ENCODE results near the gene CTNNA2.

DNA sequence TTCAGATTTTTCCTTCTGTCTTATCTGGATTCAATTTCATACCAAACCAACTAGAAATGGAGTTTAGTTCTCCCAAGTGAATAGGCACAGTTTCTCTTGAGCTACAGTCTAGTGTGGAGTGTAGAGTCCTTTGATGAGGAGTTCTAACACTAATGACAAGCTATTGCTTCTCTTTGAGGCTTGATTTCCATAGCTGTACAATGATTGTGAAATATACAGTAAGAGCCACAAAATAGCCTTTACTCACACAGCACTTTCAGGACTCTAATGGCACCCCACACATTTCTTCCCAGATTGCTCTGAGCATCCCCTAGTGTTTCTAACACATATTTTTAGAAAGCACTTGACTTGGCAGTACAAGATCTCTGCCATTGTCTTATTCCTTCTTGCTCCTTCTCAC is 638.4 kb downstream of the CTNNA2 start:
- no peak for TF ChIP-seq EGR1 (IDR thresholded peaks at IDR 0.05)
- TF ChIP-seq, protein P1, sequence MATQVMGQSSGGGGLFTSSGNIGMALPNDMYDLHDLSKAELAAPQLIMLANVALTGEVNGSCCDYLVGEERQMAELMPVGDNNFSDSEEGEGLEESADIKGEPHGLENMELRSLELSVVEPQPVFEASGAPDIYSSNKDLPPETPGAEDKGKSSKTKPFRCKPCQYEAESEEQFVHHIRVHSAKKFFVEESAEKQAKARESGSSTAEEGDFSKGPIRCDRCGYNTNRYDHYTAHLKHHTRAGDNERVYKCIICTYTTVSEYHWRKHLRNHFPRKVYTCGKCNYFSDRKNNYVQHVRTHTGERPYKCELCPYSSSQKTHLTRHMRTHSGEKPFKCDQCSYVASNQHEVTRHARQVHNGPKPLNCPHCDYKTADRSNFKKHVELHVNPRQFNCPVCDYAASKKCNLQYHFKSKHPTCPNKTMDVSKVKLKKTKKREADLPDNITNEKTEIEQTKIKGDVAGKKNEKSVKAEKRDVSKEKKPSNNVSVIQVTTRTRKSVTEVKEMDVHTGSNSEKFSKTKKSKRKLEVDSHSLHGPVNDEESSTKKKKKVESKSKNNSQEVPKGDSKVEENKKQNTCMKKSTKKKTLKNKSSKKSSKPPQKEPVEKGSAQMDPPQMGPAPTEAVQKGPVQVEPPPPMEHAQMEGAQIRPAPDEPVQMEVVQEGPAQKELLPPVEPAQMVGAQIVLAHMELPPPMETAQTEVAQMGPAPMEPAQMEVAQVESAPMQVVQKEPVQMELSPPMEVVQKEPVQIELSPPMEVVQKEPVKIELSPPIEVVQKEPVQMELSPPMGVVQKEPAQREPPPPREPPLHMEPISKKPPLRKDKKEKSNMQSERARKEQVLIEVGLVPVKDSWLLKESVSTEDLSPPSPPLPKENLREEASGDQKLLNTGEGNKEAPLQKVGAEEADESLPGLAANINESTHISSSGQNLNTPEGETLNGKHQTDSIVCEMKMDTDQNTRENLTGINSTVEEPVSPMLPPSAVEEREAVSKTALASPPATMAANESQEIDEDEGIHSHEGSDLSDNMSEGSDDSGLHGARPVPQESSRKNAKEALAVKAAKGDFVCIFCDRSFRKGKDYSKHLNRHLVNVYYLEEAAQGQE (IDR thresholded peaks at IDR 0.05; ENCODE audit: low read depth): no peak
- no peak for TF ChIP-seq CREB1 (IDR thresholded peaks at IDR 0.05; ENCODE audit: low read depth)
- no peak for TF ChIP-seq CEBPB (IDR thresholded peaks at IDR 0.05)
- no peak for TF ChIP-seq YY1 (IDR thresholded peaks at IDR 0.05; ENCODE audit: low read depth)
- TF ChIP-seq, protein P2, sequence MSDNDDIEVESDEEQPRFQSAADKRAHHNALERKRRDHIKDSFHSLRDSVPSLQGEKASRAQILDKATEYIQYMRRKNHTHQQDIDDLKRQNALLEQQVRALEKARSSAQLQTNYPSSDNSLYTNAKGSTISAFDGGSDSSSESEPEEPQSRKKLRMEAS (IDR thresholded peaks at IDR 0.05): no peak
- TF ChIP-seq TAF1 (IDR thresholded peaks at IDR 0.05; ENCODE audit: low read depth): no peak
- TF ChIP-seq EP300 (IDR thresholded peaks at IDR 0.05; ENCODE audit: borderline replicate concordance): no peak
